ENCODE measurements around the gene RPL32. TPM values are rescaled to one million over a fixed set of nuclear protein-coding genes. Genes with fewer than 3 reads are reported as not detected.

The RPL32 gene
- total RNA-seq, 1 donor from 2014 or later: 1,571 TPM

- no peaks in the 10 kb centered on the region for H3K9me3 Mint-ChIP-seq (ENCODE audit: unreplicated experiment)
- TF ChIP-seq CTCF (IDR thresholded peaks at IDR 0.05; ENCODE audit: unreplicated experiment): no peak
- no peak overlapping the region for H3K4me3 Mint-ChIP-seq (ENCODE audit: unreplicated experiment)
- H3K27ac Mint-ChIP-seq (ENCODE audit: unreplicated experiment): no peak overlapping the region
- peaks cover 5% of the 10 kb centered on the region for H3K27me3 Mint-ChIP-seq (ENCODE audit: unreplicated experiment)
- no peaks in the 10 kb centered on the region for H3K36me3 Mint-ChIP-seq (ENCODE audit: low read depth, unreplicated experiment)
- no peak for DNase-seq (ENCODE audit: low spot score)
- peaks cover 11% of the 10 kb centered on the region for H3K4me1 Mint-ChIP-seq (ENCODE audit: unreplicated experiment)
These were observed 24.0 kb downstream of the RPL32 start for GRCh38 chr3:12817343-12817710.

- DNase-seq (ENCODE audit: low spot score): no peak
- TF ChIP-seq CTCF (IDR thresholded peaks at IDR 0.05; ENCODE audit: unreplicated experiment): no peak
- Mint-ChIP-seq H3K36me3 (ENCODE audit: low read depth, unreplicated experiment) (no peaks in the 10 kb centered on the region), H3K9me3 (ENCODE audit: unreplicated experiment) (no peaks in the 10 kb centered on the region), H3K27me3 (ENCODE audit: unreplicated experiment) (peaks cover 5% of the 10 kb centered on the region), H3K4me3 (ENCODE audit: unreplicated experiment) (no peak overlapping the region), H3K4me1 (ENCODE audit: unreplicated experiment) (peaks cover 11% of the 10 kb centered on the region), H3K27ac (ENCODE audit: unreplicated experiment) (peak overlapping the region; percentile 36)
These were observed 24.6 kb downstream of the RPL32 start for GRCh38 chr3:12816521-12817342.

- H3K4me1 Mint-ChIP-seq (ENCODE audit: unreplicated experiment): peaks cover 12% of the 10 kb centered on the region
- peaks cover 5% of the 10 kb centered on the region for H3K27me3 Mint-ChIP-seq (ENCODE audit: unreplicated experiment)
- TF ChIP-seq CTCF (IDR thresholded peaks at IDR 0.05; ENCODE audit: unreplicated experiment): no peak
- no peak overlapping the region for H3K4me3 Mint-ChIP-seq (ENCODE audit: unreplicated experiment)
- H3K27ac Mint-ChIP-seq (ENCODE audit: unreplicated experiment): no peak overlapping the region
- no peak for DNase-seq (ENCODE audit: low spot score)
- no peaks in the 10 kb centered on the region for H3K36me3 Mint-ChIP-seq (ENCODE audit: low read depth, unreplicated experiment)
- H3K9me3 Mint-ChIP-seq (ENCODE audit: unreplicated experiment): no peaks in the 10 kb centered on the region
These were observed 25.6 kb downstream of the RPL32 start for GRCh38 chr3:12815719-12816118.

GRCh38 chr3:12815078-12815477, 26.3 kb downstream of the RPL32 start:
- H3K36me3 Mint-ChIP-seq (ENCODE audit: low read depth, unreplicated experiment): no peaks in the 10 kb centered on the region

More at GRCh38 chr3:12815078-12815477, 26.3 kb downstream of the RPL32 start:
- no peak for TF ChIP-seq CTCF (IDR thresholded peaks at IDR 0.05; ENCODE audit: unreplicated experiment)
- H3K27me3 Mint-ChIP-seq (ENCODE audit: unreplicated experiment): peaks cover 5% of the 10 kb centered on the region
- no peaks in the 10 kb centered on the region for H3K9me3 Mint-ChIP-seq (ENCODE audit: unreplicated experiment)
- H3K4me3 Mint-ChIP-seq (ENCODE audit: unreplicated experiment): no peak overlapping the region
- no peak for DNase-seq (ENCODE audit: low spot score)
- H3K4me1 Mint-ChIP-seq (ENCODE audit: unreplicated experiment): peaks cover 13% of the 10 kb centered on the region
- peak overlapping the region; percentile 57 for H3K27ac Mint-ChIP-seq (ENCODE audit: unreplicated experiment)

Measured in endothelial cell (in vitro differentiated cells).